Measurements from ENCODE around the gene PDPK1.
"Not testable (repeated sequence)": the region's sequence is repeated elsewhere in the genome, so short reads cannot be mapped to it uniquely, and the experiment has no call there.

The PDPK1 gene

DNA sequence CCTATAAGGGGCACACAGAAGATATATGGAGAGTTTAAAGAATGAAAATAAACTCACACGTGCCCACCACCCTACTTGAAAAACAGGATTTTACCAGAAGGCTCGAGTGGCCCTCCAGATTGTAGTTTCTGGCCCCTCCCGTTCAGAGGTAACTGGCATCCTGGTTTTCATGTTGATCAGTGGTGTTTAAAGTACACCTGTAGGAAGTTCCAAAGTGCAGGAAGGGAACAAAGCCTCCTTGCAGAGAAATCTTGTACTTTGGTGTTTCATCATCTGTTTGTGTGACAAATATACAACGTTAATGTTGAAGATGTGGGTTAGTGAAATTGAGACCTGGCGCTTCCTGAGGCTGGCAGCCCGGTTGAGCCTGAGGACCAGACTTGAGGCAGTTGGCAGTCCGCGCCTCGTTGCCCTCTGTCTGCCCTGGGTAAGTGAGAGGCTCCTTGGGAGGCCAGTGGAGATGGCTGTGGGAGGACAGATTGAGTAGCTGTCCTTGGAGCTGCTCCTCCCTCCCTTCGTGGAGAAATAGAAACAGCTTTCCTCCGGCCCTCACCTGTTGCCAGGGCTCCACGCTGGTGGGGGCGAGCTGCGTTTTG is 12.6 kb downstream of the PDPK1 start:
- DNase-seq = not testable (repeated sequence)

- DNase-seq = not testable (repeated sequence)
These were observed 13.6 kb downstream of the PDPK1 start for GRCh38 chr16:2551420-2551889.

GRCh38 chr16:2554709-2555425 is 17.0 kb downstream of the PDPK1 start:
- not testable (repeated sequence) for DNase-seq

- DNase-seq = not testable (repeated sequence)
These were observed 19.3 kb downstream of the PDPK1 start for GRCh38 chr16:2557150-2557549.

DNA sequence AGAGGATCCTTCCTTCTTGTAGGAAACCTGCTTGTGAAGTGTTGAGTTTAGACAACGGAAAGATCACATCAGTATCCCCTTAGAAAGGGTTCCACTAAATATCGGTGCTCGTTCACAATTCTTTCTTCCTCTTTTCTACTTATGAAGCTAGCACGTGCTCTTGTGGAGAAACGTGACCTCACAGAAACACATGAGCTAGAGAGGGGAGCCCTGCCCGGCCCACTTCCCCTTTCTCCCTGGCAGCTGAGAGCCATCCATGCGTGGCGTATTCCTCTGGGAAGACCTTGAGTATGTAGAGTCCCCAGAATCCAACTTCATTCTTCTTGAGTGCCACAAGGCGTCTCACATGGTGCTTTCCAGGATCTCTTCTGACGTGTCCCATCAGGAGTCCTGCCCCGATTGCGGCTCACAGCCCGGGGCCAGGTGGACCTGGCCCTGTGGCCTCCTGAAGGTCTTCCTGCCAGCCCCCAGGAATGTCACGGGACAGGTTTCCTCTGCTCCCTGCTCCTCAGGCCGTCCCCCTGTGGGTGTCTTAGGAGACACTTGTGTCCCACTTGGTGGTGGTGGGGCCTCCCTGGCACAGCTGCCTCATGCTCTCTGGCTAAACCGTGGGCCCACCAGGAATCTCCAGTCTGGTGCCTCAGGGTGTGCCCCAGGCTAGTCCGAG is 22.4 kb downstream of the PDPK1 start:
- DNase-seq = not testable (repeated sequence)

DNA sequence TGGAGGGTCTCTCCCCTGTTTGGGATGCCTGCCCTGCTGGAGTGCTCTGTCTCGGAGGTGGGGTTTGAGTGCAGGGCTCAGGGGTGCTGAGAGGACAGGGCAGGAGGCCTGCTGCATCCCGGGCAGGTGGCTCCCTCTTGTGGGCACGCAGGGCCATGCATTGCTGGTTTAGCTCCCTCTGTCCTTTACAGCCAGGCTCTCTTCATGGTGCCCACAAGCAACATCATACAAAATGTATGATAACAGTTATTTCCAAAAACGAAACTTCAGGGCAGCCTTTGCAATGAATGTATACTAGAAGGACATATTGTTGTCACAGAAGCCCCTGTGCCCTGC is 22.9 kb downstream of the PDPK1 start:
- DNase-seq = not testable (repeated sequence)

GRCh38 chr16:2567506-2567905 is 29.7 kb downstream of the PDPK1 start:
- DNase-seq = not testable (repeated sequence)

GRCh38 chr16:2568573-2568972 is 30.8 kb downstream of the PDPK1 start:
- DNase-seq = not testable (repeated sequence)

DNA sequence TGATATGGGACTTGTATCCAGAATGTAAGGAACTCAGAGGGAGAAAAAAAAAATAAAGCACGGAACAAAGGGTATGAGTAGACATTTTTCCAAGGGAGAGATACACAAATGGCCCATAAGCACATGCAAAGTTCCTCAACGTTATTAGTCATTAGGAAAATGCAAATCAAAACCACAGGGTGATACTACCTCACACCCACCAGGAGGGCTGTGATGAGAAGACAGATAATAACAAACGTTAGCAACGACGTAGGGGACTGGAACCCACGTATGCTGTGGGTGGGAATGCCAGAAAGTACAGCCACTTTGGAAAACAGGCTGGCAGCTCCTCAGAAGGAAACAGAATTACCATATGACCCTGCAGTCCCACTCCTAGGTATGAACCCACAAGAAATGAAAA is 34.9 kb downstream of the PDPK1 start:
- not testable (repeated sequence) for DNase-seq

DNA sequence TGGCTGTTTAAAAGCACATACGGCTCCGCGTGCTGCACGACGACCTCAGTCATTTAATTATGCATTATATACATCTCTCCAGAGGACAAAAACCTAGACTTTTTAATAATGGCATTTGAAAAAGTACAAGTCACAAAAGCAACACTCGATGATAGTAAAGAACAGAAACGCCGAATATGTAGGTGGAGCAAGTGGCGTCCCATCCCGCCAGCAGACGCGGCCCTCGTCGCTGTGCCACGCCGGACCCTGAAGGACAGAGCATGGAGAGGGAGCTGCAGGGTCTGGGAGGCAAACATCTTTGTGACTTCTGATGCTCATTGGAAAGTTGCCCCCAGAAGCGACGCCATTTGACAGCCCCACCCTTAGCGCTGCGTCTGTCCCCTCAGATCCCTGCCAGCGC is 38.0 kb downstream of the PDPK1 start:
- not testable (repeated sequence) for DNase-seq

DNA sequence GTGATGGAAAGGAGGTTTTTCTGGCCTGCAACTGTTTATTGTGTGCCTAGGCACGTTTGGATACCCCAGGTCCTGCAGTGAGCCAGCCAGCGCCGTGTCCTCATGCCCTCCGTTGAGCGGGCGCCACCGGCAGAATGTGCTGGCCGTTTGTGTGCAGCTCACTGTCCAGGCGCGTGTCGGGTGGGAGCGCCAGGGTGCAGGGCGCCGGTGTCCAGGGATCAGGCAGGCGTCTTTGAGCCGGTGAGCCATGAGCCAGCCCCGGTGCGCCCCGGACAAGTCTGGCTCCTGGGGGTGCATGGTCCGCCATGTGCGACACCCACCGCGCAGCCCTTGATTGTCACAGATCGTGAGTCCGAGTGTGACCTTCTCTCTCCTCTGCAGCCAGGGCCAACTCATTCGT is 39.2 kb downstream of the PDPK1 start:
- not testable (repeated sequence) for DNase-seq

GRCh38 chr16:2578905-2579304 is 41.1 kb downstream of the PDPK1 start:
- DNase-seq = not testable (repeated sequence)

- not testable (repeated sequence) for DNase-seq
These were observed 42.3 kb downstream of the PDPK1 start for GRCh38 chr16:2580143-2580542.

DNA sequence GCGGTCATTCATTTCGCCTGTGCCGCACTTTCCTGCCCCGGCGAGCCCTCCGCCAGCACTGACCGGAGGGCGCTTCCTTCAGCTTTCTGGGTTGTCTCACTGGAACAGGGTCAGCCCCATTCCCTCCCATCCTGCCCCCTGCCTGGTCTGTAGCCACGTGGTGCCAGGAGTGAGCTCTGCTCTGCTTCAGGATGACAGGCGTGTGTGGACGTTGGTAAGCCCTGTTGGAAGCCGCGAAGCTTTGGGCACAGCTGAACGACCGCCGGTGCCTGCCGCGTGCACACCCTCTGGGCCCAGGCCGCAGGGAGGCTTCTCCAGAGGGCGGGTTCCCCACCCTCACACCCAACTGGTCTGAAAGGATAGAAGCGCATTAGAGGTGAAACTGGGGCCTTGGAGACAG is 43.0 kb downstream of the PDPK1 start:
- DNase-seq = not testable (repeated sequence)

DNA sequence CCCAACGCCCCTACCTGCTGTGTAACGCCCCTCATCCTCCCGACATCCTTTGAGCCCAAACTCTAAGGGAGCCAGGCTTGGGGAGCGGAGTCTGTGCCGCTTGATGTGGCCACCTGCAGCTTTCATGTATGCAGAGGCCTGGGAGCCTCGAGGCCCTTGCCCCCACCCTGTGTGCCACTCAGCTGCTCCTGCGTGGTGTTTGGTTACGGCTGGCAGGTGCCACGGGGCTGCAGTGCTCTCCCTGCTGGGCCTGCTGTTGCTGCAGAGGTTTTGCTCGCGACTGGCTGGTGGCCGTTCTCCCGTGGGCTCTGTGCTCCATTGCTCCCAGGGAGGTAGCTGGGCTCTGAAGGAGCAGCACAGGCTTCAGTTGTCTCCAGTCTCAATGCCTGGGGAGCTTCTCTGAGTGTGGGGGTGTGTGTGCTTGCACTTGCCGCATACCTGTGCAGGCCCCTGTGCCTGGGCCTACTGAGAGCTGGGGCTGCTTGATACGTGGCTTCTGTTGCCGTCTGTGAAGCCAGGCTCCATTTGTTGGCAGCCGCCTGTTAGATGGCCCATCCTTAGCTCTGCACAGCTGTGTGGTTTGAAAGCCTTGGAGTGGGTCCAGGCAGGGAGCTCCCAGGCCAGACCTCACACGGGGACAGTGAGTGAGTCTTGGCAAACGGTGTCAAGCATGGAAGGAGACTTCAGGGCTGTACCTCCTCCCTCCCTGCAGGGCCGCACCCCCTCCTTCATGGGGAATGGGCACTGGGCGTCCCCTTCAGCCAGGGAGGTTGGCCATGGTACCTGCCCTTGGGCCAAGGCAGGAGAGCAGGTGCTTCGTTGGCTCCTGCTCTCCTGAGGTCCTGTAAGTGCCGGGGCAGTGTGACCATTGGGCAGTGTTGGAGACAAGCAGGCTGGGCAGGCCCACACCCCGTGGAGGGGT is 47.2 kb downstream of the PDPK1 start:
- DNase-seq = no peak

DNA sequence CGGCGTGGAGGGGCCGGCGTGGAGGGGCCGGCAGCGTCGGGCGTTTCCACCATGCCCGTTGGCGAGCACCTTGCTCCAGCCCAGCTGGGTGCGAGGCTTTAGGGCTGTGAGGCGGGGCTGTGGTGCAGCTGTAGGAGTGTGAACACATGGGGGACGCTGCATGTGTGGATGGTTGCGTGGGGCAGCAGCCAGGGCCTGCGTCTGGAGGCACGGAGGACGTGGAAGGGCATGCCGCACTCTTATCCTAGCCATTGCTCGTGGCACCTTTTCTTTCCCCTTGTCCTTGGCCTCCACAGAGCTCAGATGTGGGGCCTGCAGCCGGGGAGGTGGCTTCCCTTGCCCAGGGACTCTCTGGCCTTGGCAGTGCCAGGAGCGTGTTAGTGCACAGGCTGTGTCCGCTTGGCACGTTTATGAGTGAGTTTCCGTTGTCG is 47.8 kb downstream of the PDPK1 start:
- no peak for DNase-seq

- DNase-seq = no peak
These were observed 48.4 kb downstream of the PDPK1 start for GRCh38 chr16:2586241-2586640.

- DNase-seq = no peak
These were observed 49.2 kb downstream of the PDPK1 start for GRCh38 chr16:2586901-2587480.

DNA sequence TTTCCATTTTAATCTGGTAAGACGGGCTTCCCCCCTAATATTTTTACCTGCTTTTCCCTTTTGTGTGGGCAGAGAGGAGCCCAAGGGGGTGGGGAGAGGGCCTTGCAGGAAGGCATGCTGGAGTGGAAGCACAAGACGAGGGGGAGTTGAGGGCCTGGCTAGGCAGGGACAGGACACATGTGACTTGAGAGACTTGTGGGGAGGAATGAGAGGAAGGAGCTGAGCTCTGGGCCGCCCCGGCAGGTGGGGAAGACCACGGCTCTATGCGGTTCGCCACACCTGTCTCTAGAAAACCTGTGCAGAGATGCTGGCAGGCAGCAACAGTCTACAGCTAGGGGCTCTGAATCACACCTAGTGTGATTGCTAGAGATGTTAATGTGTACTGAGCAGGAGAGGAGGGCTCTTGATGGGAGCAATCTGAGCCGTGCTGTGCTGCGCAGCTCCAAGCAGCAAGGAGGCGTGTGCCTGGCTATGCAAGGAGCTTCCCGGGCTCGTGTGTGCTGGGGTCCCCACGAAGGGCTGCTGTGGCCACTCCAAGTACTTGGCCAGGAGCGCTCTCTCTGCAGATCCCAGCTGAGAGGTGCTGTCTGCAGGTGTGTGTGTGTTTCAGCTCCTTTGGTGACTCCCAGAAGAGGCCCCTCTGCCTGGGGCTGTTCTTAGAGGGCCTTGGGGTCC is 50.2 kb downstream of the PDPK1 start:
- no peak for DNase-seq

DNA sequence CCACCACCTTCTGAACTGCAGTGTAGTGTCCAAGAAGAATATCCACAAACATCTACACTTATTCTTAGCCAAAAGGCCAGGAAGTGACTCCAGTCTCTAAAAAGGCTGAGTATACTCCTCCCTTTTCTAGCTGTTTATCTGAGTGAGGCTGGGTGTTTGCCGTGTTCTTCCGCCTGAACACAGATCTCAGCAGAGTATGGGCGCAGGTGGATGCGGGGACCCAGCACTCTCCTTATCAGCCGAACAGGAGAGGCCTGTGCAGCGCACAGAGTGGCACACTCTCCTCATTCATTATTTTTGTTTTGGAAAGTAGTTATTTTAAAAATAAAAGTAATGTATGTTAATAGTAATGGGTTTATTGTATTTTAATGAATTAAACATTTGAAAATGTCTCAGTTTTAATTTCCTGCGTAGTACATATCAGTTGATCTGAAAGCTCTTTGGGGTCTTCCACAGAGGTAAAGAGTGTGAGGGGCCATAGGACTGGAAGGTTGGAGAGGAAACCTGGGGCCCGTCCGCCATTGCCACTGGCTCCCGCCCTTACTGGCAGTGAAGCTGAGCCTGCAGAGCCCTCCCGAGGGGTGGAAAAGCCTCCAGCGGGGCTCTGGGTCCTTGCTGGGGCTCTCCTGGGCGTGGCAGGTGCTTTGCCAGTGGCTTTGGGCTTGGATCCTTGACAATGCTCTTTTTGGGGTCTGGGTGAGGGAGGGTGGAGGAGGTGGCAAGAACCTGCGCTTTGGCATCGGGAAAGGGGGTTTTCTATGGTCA is 53.8 kb downstream of the PDPK1 start:
- no peak for DNase-seq

GRCh38 chr16:2592786-2593185 is 55.0 kb downstream of the PDPK1 start:
- no peak for DNase-seq
